Measurements from ENCODE around the gene AFAP1L2.

The AFAP1L2 gene

GRCh38 chr10:114274616-114275453 lies 129.5 kb downstream of the AFAP1L2 start:
- Histone ChIP-seq H3K4me1 (ENCODE audit: control insufficient read depth, insufficient read depth, low read length) (peaks cover 24% of the 10 kb centered on the region), H3K27me3 (ENCODE audit: control insufficient read depth, insufficient read depth, low read length) (no peaks in the 10 kb centered on the region), H3K36me3 (ENCODE audit: control insufficient read depth, insufficient read depth, low read length) (no peaks in the 10 kb centered on the region), H3K4me3 (ENCODE audit: low read length) (no peak overlapping the region), H3K9me3 (ENCODE audit: control insufficient read depth, low read length) (no peaks in the 10 kb centered on the region), H3K9ac (ENCODE audit: low read length) (no peak overlapping the region)

- Histone ChIP-seq H3K4me3 (ENCODE audit: low read length) (no peak overlapping the region), H3K9ac (ENCODE audit: low read length) (no peak overlapping the region), H3K9me3 (ENCODE audit: control insufficient read depth, low read length) (no peaks in the 10 kb centered on the region), H3K36me3 (ENCODE audit: control insufficient read depth, insufficient read depth, low read length) (no peaks in the 10 kb centered on the region), H3K27me3 (ENCODE audit: control insufficient read depth, insufficient read depth, low read length) (no peaks in the 10 kb centered on the region), H3K4me1 (ENCODE audit: control insufficient read depth, insufficient read depth, low read length) (peaks cover 18% of the 10 kb centered on the region)
These were observed 130.4 kb downstream of the AFAP1L2 start for GRCh38 chr10:114273910-114274309.

- Histone ChIP-seq H3K9me3 (ENCODE audit: control insufficient read depth, low read length) (no peaks in the 10 kb centered on the region), H3K4me3 (ENCODE audit: low read length) (no peak overlapping the region), H3K4me1 (ENCODE audit: control insufficient read depth, insufficient read depth, low read length) (peaks cover 18% of the 10 kb centered on the region), H3K9ac (ENCODE audit: low read length) (no peak overlapping the region), H3K36me3 (ENCODE audit: control insufficient read depth, insufficient read depth, low read length) (no peaks in the 10 kb centered on the region), H3K27me3 (ENCODE audit: control insufficient read depth, insufficient read depth, low read length) (no peaks in the 10 kb centered on the region)
These were observed 131.6 kb downstream of the AFAP1L2 start for GRCh38 chr10:114272696-114273095.

- H3K36me3 ChIP-seq (ENCODE audit: control insufficient read depth, insufficient read depth, low read length): no peaks in the 10 kb centered on the region
These were observed 132.5 kb downstream of the AFAP1L2 start for GRCh38 chr10:114271779-114272167.

GRCh38 chr10:114271075-114271778 lies 133.1 kb downstream of the AFAP1L2 start:
- Histone ChIP-seq H3K4me1 (ENCODE audit: control insufficient read depth, insufficient read depth, low read length) (peaks cover 26% of the 10 kb centered on the region), H3K9ac (ENCODE audit: low read length) (no peak overlapping the region), H3K9me3 (ENCODE audit: control insufficient read depth, low read length) (no peaks in the 10 kb centered on the region), H3K36me3 (ENCODE audit: control insufficient read depth, insufficient read depth, low read length) (no peaks in the 10 kb centered on the region), H3K4me3 (ENCODE audit: low read length) (no peak overlapping the region), H3K27me3 (ENCODE audit: control insufficient read depth, insufficient read depth, low read length) (no peaks in the 10 kb centered on the region)

More at GRCh38 chr10:114271779-114272167, 132.5 kb downstream of the AFAP1L2 start:
- Histone ChIP-seq H3K4me3 (ENCODE audit: low read length) (no peak overlapping the region), H3K9ac (ENCODE audit: low read length) (no peak overlapping the region), H3K4me1 (ENCODE audit: control insufficient read depth, insufficient read depth, low read length) (peaks cover 22% of the 10 kb centered on the region), H3K27me3 (ENCODE audit: control insufficient read depth, insufficient read depth, low read length) (no peaks in the 10 kb centered on the region), H3K9me3 (ENCODE audit: control insufficient read depth, low read length) (no peaks in the 10 kb centered on the region)

- H3K4me1 ChIP-seq (ENCODE audit: control insufficient read depth, insufficient read depth, low read length): peaks cover 24% of the 10 kb centered on the region
- no peaks in the 10 kb centered on the region for H3K27me3 ChIP-seq (ENCODE audit: control insufficient read depth, insufficient read depth, low read length)
- no peaks in the 10 kb centered on the region for H3K36me3 ChIP-seq (ENCODE audit: control insufficient read depth, insufficient read depth, low read length)
- no peaks in the 10 kb centered on the region for H3K9me3 ChIP-seq (ENCODE audit: control insufficient read depth, low read length)
- no peak overlapping the region for H3K4me3 ChIP-seq (ENCODE audit: low read length)
- H3K9ac ChIP-seq (ENCODE audit: low read length): no peak overlapping the region
These were observed 137.8 kb downstream of the AFAP1L2 start for GRCh38 chr10:114266521-114266920.

GRCh38 chr10:114265392-114266053 lies 138.8 kb downstream of the AFAP1L2 start:
- H3K9ac ChIP-seq (ENCODE audit: low read length): no peak overlapping the region
- H3K4me1 ChIP-seq (ENCODE audit: control insufficient read depth, insufficient read depth, low read length): peaks cover 21% of the 10 kb centered on the region
- H3K27me3 ChIP-seq (ENCODE audit: control insufficient read depth, insufficient read depth, low read length): no peaks in the 10 kb centered on the region
- H3K9me3 ChIP-seq (ENCODE audit: control insufficient read depth, low read length): no peaks in the 10 kb centered on the region
- H3K36me3 ChIP-seq (ENCODE audit: control insufficient read depth, insufficient read depth, low read length): no peaks in the 10 kb centered on the region
- no peak overlapping the region for H3K4me3 ChIP-seq (ENCODE audit: low read length)

- Histone ChIP-seq H3K27me3 (ENCODE audit: control insufficient read depth, insufficient read depth, low read length) (no peaks in the 10 kb centered on the region), H3K9ac (ENCODE audit: low read length) (no peak overlapping the region), H3K4me1 (ENCODE audit: control insufficient read depth, insufficient read depth, low read length) (peaks cover 35% of the 10 kb centered on the region), H3K9me3 (ENCODE audit: control insufficient read depth, low read length) (no peaks in the 10 kb centered on the region), H3K36me3 (ENCODE audit: control insufficient read depth, insufficient read depth, low read length) (no peaks in the 10 kb centered on the region), H3K4me3 (ENCODE audit: low read length) (no peak overlapping the region)
These were observed 141.8 kb downstream of the AFAP1L2 start for GRCh38 chr10:114262496-114262895.

GRCh38 chr10:114261076-114261475 lies 143.2 kb downstream of the AFAP1L2 start:
- Histone ChIP-seq H3K4me3 (ENCODE audit: low read length) (no peak overlapping the region), H3K9ac (ENCODE audit: low read length) (no peak overlapping the region), H3K36me3 (ENCODE audit: control insufficient read depth, insufficient read depth, low read length) (no peaks in the 10 kb centered on the region), H3K9me3 (ENCODE audit: control insufficient read depth, low read length) (no peaks in the 10 kb centered on the region), H3K27me3 (ENCODE audit: control insufficient read depth, insufficient read depth, low read length) (no peaks in the 10 kb centered on the region), H3K4me1 (ENCODE audit: control insufficient read depth, insufficient read depth, low read length) (peaks cover 33% of the 10 kb centered on the region)

- Histone ChIP-seq H3K27me3 (ENCODE audit: control insufficient read depth, insufficient read depth, low read length) (no peaks in the 10 kb centered on the region), H3K36me3 (ENCODE audit: control insufficient read depth, insufficient read depth, low read length) (no peaks in the 10 kb centered on the region), H3K9ac (ENCODE audit: low read length) (no peak overlapping the region), H3K4me3 (ENCODE audit: low read length) (no peak overlapping the region), H3K9me3 (ENCODE audit: control insufficient read depth, low read length) (no peaks in the 10 kb centered on the region), H3K4me1 (ENCODE audit: control insufficient read depth, insufficient read depth, low read length) (peaks cover 31% of the 10 kb centered on the region)
These were observed 143.9 kb downstream of the AFAP1L2 start for GRCh38 chr10:114260366-114260765.

GRCh38 chr10:114259824-114260223 lies 144.5 kb downstream of the AFAP1L2 start:
- no peaks in the 10 kb centered on the region for H3K9me3 ChIP-seq (ENCODE audit: control insufficient read depth, low read length)
- H3K27me3 ChIP-seq (ENCODE audit: control insufficient read depth, insufficient read depth, low read length): no peaks in the 10 kb centered on the region
- H3K4me1 ChIP-seq (ENCODE audit: control insufficient read depth, insufficient read depth, low read length): peaks cover 29% of the 10 kb centered on the region
- no peaks in the 10 kb centered on the region for H3K36me3 ChIP-seq (ENCODE audit: control insufficient read depth, insufficient read depth, low read length)
- H3K9ac ChIP-seq (ENCODE audit: low read length): no peak overlapping the region
- H3K4me3 ChIP-seq (ENCODE audit: low read length): no peak overlapping the region

GRCh38 chr10:114258274-114258840 lies 145.9 kb downstream of the AFAP1L2 start:
- peak overlapping the region; percentile 18 for H3K9ac ChIP-seq (ENCODE audit: low read length)
- peaks cover 29% of the 10 kb centered on the region for H3K4me1 ChIP-seq (ENCODE audit: control insufficient read depth, insufficient read depth, low read length)
- H3K36me3 ChIP-seq (ENCODE audit: control insufficient read depth, insufficient read depth, low read length): no peaks in the 10 kb centered on the region
- no peak overlapping the region for H3K4me3 ChIP-seq (ENCODE audit: low read length)
- no peaks in the 10 kb centered on the region for H3K27me3 ChIP-seq (ENCODE audit: control insufficient read depth, insufficient read depth, low read length)
- no peaks in the 10 kb centered on the region for H3K9me3 ChIP-seq (ENCODE audit: control insufficient read depth, low read length)

Measured in mucosa of stomach (tissue), 1 donor.